HG03558 (cell line): ENCODE data around the gene FIGNL1.
"Not testable (repeated sequence)": the region's sequence is repeated elsewhere in the genome, so short reads cannot be mapped to it uniquely, and the experiment has no call there.

ENCODE experiments used
- ATAC-seq: cut with Tn5 transposase; IDR thresholded peaks from one replicate; pipeline ENCODE4 v1.9.1; 2021; ENCODE audit warnings: moderate number of reproducible peaks; ENCODE audit not compliant: unreplicated experiment; ENCODE audit errors: extremely low read depth

The FIGNL1 gene

GRCh38 chr7:50472427-50472826 lies 22.3 kb upstream of the FIGNL1 start:
- no peak for ATAC-seq

- ATAC-seq, result no peak
Observed at GRCh38 chr7:50471970-50472369, 21.8 kb upstream of the FIGNL1 start.

GRCh38 chr7:50470250-50471163 lies 20.4 kb upstream of the FIGNL1 start:
- ATAC-seq, result no peak

GRCh38 chr7:50469181-50469580 lies 19.0 kb upstream of the FIGNL1 start:
- ATAC-seq, result no peak

GRCh38 chr7:50467817-50468610 lies 17.9 kb upstream of the FIGNL1 start:
- peak; percentile 62 for ATAC-seq

- no peak for ATAC-seq
Observed at GRCh38 chr7:50466815-50467585, 16.9 kb upstream of the FIGNL1 start.

- ATAC-seq, result no peak
Observed at GRCh38 chr7:50463035-50463434, 12.9 kb upstream of the FIGNL1 start.

GRCh38 chr7:50462361-50462760 lies 12.2 kb upstream of the FIGNL1 start:
- no peak for ATAC-seq

GRCh38 chr7:50461695-50462094 lies 11.5 kb upstream of the FIGNL1 start:
- ATAC-seq, result no peak

- ATAC-seq, result not testable (repeated sequence)
Observed at GRCh38 chr7:50459183-50459582, 9.0 kb upstream of the FIGNL1 start.

- ATAC-seq, result not testable (repeated sequence)
Observed at GRCh38 chr7:50458651-50459050, 8.5 kb upstream of the FIGNL1 start.

- no peak for ATAC-seq
Observed at GRCh38 chr7:50456371-50457123, 6.4 kb upstream of the FIGNL1 start.

- no peak for ATAC-seq
Observed at GRCh38 chr7:50455658-50456057, 5.5 kb upstream of the FIGNL1 start.

- no peak for ATAC-seq
Observed at GRCh38 chr7:50454968-50455367, 4.8 kb upstream of the FIGNL1 start.

GRCh38 chr7:50450590-50451032 lies 461 bp upstream of the FIGNL1 start:
- no peak for ATAC-seq

- no peak for ATAC-seq
Observed at GRCh38 chr7:50449501-50449880, 659 bp downstream of the FIGNL1 start.

- ATAC-seq, result peak; percentile 30
Observed at GRCh38 chr7:50448823-50449222, 1.3 kb downstream of the FIGNL1 start.

- ATAC-seq, result peak; percentile 29
Observed at GRCh38 chr7:50446542-50446960, 3.6 kb downstream of the FIGNL1 start.

- ATAC-seq, result no peak
Observed at GRCh38 chr7:50436133-50436806, 13.9 kb downstream of the FIGNL1 start.
